ELR (cell line): Measurements from ENCODE around the gene RPL9.
A peak's percentile ranks its signal among the peaks of the same experiment; 100 is the strongest.
"Not testable (repeated sequence)": the region's sequence is repeated elsewhere in the genome, so short reads cannot be mapped to it uniquely, and the experiment has no call there.

Experiments used
- DNase-seq: peaks from one replicate; pipeline ENCODE4 v3.0.0-alpha.2; 2015; ENCODE audit warnings: low read depth

The RPL9 gene

DNA sequence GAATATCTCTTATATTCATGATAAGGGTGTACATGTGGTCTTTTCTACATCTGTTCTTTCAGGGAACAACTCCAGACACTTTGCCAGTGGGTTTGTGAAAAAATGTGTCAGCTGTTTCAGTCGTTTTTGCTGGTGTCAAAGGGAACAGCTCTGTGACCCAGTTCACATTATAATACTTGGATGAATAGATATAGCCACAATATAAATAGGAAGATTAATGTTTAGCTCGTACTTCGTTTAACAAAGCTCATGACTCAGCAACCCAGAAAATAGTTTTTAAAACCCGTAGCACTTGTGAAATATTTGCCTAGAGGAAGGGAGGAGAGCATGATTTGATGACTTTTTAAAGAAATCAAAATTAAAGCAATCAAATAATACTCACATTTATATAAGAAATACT is 8.0 kb upstream of the RPL9 start:
- no peak for DNase-seq

DNA sequence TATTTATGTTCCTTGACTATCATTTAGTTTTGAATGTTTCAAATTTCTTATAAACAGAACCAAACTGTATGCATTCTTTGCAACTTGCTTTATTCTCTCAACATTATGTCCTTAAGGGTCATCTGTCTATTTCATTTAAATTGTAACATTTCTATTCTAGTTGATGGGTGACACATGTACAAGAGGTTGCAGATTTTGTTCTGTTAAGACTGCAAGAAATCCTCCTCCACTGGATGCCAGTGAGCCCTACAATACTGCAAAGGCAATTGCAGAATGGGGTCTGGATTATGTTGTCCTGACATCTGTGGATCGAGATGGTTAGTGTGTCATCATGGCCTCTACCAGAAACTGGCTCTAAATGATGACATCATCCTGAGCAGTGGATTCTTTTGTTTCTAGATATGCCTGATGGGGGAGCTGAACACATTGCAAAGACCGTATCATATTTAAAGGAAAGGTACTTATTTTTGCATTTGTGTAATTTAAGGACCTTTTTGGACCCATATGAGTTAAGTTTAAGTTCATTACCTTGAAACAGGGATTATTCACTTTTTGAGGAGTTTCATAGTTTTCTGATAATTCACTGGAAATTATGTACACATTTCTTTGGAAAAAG is 6.3 kb upstream of the RPL9 start:
- peak; percentile 87 for DNase-seq

DNA sequence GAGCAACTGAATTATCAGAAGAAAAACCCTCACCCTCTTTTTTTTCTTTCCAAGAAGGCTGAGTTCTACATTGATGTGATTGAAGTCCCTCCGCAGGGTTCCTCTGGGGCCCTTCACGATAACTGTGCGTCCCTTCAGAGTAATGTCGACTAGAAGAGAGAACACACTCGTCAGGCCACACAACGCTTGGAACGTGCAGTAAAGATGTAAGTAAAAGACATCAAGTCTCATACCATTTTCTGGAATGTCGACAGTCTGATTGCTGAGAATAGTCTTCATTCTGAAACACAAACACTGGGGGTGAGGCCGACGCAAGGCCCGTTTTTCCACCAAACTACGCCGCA is 589 bp downstream of the RPL9 start:
- DNase-seq: not testable (repeated sequence)

DNA sequence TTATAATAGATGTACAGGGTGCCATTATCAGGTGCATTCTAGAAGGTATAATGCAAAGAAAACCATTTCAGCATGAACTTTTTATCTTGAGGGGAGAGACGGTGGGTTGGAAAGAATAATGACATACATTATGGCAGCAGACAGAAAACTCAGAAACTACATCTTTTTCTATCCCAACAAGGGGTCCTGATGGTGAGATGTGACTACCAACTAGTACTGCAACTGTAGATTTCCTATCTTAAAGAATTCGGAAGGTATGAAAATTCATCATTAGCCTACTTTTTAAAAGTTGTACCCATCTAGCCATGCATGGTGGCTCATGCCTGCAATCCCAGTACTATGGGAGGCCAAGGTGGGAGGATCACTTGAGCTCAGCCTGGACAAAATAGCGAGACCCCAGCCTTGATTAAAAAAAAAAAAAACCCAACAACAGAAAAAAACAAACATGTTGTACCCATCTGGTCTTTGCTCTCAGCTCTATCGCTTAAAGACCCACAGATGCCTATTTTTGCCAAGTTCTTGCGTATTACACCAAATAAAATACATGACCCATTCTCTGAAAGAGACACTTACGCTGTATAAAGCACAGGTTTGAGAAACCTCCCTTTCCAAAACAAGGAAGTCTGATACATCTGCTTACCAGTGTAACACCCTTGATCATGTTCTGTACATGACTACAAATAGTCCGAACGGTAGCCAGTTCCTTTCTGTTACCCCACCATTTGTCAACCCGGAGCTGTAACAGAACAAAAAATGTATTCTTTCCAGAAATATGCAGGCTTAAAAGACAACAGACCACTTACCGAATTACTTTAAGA is 1.6 kb downstream of the RPL9 start:
- no peak for DNase-seq

DNA sequence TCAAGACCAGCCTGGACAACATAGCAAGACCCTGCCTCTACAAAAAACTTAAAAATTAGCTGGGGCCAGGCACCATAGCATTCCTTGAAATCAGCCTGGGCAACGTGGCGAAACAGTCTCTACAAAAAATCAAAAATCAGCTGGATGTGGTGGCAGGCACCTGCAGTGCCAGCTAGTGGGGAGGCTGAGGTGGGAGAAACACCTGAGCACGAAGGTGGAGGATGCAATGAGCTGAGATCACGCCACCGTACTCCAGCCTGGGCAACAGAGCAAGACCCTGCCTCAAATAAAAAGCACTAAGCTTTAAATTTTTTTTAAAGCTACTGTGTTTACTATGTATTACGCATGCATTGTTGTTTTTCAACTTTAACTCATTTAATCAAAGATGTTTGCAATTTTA is 3.2 kb downstream of the RPL9 start:
- DNase-seq: no peak

DNA sequence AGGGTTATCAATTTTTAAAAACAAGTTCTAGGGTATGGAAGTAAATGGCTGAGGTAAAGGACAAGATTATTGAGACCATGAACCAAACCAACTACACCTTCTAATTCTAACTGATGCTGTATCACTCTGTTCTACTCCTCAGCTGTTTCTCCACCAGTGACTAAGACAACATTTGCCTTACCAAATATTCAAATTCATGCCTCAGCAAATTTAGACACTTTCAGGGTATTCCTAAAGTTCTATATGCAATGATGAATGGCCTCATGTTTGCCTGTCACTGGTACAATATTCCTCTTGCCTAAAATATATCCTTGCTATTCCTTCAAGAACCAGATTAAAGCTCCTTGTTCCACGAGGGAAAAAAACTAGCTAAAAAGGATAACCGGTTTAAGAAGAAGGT is 5.0 kb downstream of the RPL9 start:
- no peak for DNase-seq

DNA sequence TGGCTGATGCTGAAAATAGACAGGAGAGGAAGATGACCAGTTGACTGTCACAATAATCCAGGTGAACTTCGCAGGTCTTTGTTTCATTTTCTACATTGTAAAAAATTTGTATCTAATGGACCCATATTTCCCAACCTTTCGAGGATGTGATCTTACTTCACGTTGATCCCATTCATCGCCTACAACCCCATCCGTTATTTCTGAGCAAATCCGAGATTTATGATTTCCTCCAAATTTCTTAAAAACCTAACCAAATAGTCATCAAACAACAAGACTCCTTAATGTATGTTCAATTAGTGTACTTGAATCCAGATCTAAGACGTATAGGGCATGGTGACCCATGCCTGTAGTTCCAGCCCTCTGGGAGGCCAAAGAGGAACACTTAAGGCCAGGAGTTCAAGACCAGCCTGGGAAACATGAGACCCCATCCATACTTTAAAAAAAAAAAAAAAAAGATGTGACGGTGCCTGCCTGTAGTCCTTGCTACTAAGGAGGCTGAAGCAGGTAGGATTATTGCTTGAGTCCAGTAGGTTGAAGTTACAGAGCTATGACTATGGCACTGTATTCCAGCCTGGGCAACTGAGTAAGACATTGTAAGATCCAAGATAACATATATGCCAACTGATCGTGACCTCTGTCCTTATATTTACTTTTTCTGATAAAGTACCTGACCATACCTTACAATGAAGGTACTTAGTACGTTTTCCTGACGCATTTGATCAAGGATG is 5.7 kb downstream of the RPL9 start:
- DNase-seq: no peak

DNA sequence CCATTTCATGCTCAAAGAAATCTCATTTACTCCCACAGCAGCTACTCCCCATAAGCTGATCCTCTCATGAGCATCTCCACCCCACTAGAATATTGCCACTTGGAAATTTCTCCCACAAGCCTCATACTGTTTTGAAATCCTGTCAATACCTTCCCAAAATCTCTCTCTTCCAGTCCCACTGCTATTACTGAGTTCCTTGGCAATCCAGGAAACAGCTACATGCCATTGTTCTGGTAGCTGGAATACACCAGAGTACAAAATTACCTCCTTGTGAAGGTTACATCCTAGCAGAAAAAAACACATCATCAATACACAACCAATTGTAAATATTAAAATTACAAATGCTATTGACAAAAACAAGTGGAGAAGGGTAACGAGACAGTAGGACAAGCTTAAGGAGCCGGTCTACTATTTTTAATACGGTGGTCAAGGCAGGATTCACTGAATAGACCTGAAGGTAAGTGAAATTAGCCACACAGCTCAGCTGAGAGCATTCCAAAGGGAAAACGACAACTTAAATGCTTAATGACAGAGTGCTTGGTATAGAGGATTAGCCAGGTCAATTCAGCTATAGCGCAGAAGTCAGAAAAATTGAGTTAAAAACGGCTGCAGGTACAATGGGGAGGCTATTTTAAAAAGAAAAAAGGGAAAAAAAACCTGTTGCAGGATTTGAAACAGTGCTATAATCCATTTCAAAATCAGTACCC is 6.4 kb downstream of the RPL9 start:
- DNase-seq: no peak

DNA sequence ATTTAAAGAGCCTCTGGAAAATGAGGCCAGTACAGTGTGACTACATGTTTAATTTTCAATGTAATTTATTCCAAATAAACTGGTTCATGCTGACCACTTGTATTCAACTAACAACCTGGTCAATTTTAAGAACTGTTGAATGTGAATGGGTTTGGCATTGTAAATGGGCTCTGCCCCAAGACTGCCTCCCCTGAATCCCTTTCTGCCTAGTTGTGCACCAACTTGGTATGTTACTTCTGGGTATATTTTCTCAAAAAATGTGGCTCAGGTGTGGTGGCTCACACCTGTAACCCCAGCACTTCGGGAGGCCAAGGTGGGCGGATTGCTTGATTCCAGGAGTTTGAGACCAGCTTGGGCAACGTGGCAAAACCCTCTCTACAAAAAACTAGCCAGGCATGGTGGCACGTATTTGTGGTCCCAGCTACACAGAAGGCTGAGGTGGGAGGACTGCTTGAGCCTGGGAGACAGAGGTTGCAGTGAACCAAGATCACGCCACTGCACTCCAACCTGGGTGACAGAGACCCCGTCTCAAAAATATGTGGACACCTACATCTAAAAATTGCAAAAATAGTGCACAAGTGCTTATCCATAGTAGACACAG is 7.2 kb downstream of the RPL9 start:
- no peak for DNase-seq

DNA sequence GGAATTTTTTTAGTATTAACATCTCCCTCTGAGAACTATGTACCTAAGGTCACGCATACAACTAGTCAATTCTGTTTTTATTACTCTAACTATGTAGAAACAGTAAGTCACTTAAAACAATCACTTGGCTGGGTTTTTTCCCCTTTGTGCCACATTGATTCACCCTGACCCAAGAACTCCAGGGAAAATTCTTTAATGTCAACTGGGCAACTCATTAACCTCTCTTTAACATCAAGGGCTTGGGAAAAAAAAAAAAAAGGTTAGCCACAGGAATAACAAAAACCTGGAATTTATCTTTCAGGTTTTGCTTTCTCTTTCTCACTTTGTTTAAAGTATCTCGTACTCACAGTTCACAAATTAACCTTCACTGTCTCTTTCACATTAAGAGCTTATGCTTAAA is 8.1 kb downstream of the RPL9 start:
- DNase-seq: no peak

DNA sequence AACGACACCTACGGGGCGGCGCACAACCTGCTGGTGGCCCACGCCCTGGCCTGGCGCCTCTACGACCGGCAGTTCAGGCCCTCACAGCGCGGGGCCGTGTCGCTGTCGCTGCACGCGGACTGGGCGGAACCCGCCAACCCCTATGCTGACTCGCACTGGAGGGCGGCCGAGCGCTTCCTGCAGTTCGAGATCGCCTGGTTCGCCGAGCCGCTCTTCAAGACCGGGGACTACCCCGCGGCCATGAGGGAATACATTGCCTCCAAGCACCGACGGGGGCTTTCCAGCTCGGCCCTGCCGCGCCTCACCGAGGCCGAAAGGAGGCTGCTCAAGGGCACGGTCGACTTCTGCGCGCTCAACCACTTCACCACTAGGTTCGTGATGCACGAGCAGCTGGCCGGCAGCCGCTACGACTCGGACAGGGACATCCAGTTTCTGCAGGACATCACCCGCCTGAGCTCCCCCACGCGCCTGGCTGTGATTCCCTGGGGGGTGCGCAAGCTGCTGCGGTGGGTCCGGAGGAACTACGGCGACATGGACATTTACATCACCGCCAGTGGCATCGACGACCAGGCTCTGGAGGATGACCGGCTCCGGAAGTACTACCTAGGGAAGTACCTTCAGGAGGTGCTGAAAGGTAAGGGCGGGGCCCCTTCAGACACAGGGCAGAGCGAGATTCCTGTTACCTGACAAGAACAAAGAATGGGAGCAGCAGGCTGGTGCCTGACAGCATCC is 11.7 kb downstream of the RPL9 start:
- DNase-seq: peak; percentile 28

DNA sequence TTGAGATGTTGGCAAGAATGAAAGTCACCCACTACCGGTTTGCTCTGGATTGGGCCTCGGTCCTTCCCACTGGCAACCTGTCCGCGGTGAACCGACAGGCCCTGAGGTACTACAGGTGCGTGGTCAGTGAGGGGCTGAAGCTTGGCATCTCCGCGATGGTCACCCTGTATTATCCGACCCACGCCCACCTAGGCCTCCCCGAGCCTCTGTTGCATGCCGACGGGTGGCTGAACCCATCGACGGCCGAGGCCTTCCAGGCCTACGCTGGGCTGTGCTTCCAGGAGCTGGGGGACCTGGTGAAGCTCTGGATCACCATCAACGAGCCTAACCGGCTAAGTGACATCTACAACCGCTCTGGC is 12.3 kb downstream of the RPL9 start:
- no peak for DNase-seq

DNA sequence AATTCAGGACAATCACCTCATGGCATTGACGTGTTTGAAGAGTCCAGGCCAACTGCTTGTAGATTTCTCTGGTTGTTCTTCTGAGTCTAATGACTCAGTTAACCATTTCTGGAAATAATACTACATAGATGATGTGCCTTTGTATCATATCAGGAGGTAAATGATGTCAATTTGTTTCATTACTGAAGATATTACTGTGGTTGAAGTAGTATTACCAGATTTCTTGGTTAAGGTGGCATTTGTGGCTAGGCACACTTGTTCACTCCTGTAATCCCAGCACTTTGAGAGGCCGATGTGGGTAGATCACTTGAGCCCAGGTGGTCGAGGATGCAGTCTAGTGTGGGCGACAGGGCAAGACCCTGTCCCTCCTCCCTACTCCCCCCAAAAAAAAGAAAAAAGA is 15.7 kb downstream of the RPL9 start:
- DNase-seq: no peak

DNA sequence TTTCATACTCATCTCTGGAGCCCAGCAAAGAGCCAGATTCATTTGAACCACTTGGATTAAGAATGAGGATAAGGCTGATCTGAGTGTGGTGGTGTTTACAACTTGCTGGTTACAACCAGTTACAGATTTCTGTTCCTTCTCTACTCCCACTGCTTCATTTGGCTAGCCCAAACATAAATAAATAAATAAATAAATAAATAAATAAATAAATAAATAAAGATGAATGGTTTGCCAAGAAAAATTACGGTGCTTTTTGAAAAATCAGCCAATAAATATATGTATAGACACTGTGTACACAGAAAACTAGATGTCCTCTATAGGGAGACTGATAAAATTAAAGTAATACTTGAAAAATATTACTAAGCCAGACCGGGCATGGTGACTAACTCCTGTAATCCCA is 17.1 kb downstream of the RPL9 start:
- DNase-seq: no peak

DNA sequence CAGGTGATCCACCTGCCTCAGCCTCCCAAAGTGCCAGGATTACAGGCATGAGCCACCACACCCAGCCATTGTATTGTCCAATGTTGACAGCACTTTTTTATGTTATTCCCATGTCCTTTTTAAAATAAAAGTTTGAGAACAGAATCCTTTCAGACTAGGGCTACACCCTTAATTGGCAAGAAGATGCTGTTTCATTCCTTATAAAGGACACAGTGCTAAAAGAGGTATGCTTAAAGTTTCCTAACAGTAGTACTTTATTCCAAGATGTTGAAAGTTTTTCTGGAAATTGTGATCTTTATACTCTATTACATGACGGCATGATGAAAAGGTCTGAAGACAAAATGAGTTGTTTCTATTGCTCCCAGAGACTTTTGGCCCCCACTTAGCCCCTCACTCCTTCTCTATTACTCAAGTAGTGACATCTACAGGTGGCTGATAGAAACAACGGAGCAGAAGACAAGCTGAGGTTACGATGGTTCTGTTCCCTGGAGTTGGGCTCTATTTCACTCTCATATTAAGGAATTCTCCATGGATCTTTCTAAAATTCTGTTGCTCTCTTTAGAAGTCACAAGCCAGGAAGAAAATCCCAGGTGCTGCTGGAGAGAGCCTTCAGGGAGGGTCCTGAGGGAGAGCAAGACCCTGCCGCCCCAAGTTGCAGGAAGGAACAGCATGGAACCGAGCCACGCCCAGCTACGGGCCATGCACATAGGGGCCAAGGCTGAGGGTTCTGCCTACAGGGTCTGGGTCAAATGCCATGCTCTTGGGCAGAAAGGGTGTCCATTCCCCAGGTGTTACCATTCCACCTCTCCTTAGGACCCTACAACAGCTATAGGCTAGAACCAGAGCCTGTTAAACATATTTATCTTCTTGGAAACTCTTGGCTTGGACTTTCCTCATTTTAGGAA is 22.8 kb downstream of the RPL9 start:
- no peak for DNase-seq

DNA sequence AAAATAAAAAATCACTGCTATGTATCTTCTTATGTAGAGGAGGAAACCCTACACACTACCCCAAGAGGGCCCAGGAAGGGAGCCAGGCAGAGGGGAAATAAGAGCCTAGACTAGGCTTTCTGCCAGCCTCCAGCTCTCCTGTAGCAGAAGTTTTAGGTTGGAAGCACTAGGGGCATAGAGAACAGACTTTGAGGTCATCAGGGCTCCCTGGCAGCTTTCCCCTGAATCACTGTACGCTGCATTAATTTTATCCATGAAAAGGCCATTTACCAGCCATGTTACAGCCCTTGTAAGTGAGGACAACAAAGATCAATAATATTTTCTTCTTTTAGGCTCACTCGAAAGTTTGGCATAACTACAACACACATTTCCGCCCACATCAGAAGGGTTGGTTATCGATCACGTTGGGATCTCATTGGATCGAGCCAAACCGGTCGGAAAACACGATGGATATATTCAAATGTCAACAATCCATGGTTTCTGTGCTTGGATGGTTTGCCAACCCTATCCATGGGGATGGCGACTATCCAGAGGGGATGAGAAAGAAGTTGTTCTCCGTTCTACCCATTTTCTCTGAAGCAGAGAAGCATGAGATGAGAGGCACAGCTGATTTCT is 24.7 kb downstream of the RPL9 start:
- no peak for DNase-seq

DNA sequence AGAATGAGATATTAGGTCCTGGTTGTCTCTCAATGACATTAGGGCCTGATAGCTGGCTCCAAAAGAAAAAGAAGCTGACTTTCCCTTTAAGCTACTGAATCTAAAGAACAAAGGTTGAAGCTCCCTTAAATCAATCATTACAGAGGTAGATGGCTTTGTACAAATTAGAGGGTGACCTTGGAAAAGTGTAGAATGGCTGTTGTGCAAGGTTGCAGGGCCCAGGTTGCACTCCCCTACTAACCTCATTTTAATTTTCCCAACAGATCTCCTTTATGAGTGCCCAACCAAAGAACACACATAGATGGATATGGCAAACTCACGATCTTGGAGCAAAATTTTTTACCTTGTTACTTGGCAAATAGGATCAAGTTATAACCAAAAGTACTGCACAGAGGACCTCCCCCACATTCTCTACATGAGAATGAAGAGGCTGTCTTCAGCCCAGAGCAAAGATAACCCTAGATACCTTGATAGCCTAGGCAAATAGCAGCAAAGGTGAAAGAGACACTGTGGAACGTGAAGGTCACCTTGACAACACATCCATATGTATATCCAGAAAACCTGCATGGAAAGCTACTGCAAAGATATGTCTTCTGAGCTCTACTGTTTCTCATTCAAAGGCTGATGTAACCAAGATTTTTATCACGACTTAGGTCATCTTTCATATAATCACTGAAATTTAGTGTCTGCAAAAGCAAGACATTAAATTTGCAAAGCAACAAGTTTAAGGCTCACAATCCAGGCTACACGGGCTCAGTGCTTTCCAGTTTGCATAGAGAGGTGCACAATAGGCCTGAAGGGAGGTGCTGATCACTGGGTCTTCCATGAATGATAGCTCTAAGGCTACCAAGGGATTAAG is 29.0 kb downstream of the RPL9 start:
- DNase-seq: no peak

DNA sequence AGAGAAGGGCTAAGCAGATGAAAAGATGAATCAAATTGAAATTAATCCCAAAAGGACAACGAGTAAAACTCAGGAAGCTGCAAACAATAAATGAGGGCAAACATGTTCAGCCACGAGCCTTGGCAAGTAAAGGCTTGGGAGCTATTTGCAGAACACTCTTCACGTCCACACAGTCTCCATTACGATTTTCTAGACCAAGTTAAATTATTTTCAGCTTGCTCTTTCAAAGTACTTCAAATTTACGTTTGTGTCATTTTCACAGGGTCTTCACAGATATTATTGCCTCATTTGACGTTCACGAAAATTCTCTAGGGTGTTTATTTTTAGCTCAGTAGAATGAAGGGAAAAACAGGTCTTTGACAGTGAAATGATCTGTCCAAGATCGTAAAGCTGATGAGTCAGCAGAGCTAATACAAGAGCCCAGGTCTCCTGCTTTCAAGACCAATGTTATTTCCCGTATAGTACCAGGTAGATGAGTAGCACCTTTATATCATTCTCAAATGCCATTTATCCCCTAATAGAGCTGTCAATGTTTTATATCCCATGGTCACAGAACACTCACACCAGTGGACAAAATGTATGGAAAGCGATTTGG is 31.1 kb downstream of the RPL9 start:
- no peak for DNase-seq

DNA sequence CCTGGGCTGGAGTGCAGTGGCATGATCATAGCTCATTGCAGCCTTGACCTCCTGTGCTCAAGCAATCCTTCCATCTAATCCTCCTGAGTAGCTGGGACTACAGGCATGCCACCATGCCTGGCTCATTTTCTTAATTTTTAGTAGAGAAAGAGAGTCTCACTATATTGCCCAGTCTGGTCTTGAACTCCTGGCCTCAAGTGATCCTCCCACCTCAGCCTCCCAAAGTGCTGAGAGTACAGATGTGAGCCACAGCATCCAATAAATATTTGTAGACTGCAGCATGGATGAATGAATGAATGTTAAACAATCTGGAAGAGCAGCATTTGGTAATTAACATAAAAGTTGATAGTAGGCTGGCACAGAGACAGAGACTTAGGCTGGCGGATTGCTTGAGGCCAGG is 32.0 kb downstream of the RPL9 start:
- no peak for DNase-seq
